ENCODE measurements around the gene SSMEM1. TPM values are rescaled to one million over a fixed set of nuclear protein-coding genes. Genes with fewer than 3 reads are reported as not detected.
A peak's percentile ranks its signal among the peaks of the same experiment; 100 is the strongest.

The SSMEM1 gene
- total and polyA plus RNA-seq, 9 of the 15 experiments (the other 6 are each of a cell fraction or from before 2014, with no cell fraction given): 0.10 to 0.28 (median 0.18) TPM; not detected in 4

DNA sequence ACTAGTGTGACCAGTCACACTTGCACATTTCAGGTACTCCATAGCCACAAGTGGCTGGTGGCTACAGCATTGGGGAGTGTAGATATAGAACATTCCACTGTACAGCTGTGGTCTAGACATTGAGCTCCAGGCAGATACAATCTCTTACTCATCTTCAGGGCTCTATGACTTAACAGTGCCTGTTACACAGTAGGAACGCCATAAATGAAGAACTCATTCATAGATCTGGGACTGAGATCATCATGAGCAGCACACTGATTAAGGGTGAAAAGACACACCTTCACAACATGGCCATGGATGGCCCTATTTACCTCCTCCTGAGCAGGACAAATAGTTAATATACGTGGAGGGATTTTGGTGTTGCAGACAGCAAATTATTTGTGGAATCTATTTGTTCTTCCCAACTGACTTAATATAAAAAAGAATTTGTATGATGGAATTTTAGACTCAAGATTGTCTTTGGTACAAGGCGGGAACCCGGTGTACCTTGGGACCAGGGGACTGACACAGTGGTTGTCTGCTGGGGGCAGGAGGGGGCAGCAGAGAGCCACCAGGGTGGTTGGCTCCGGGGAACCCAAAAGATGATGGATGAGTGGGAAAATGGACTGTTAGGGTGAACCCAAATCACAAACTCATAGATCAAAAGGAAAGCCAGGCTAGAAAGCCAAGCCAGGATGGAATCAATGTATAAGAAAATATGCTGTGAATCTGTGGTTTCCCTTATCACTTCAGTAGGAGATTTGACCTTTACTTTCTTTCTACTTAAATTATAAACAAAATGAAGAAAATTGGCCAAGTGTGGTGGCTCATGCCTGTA, 34.7 kb downstream of the SSMEM1 start (continued):
- TF ChIP-seq ELF2 (CRISPR knock-in tag; IDR thresholded peaks at IDR 0.05): no peak
- peak; percentile 81; the same call in 1 of the 2 replicates for TF ChIP-seq LCOR (CRISPR knock-in tag; IDR thresholded peaks at IDR 0.05)
- no peak for TF ChIP-seq RFX1 (IDR thresholded peaks at IDR 0.05)
- TF ChIP-seq ZNF57 (CRISPR knock-in tag; IDR thresholded peaks at IDR 0.05): no peak
- no peak for TF ChIP-seq ZNF444 (CRISPR knock-in tag; IDR thresholded peaks at IDR 0.05)
- TF ChIP-seq FOXP1 (CRISPR knock-in tag; IDR thresholded peaks at IDR 0.05): no peak
- no peak for TF ChIP-seq PURB (CRISPR knock-in tag; IDR thresholded peaks at IDR 0.05; ENCODE audit: low read depth)
- TF ChIP-seq NCOR1 (IDR thresholded peaks at IDR 0.05): peak; percentile 93
- TF ChIP-seq JUND (IDR thresholded peaks at IDR 0.05; ENCODE audit: borderline replicate concordance, low read depth, low read length): peak; percentile 92
- TF ChIP-seq JUND (tag; IDR thresholded peaks at IDR 0.05; ENCODE audit: borderline replicate concordance, low read depth, low read length): peak; percentile 94
- TF ChIP-seq FOXA3 (CRISPR knock-in tag; conservative IDR thresholded peaks at IDR 0.05 in 1 of 2, IDR thresholded peaks at IDR 0.05 in 1 of 2): no peak
- TF ChIP-seq BRD9 (IDR thresholded peaks at IDR 0.05; ENCODE audit: low read depth, partially characterized antibody): no peak
- TF ChIP-seq, protein P1, sequence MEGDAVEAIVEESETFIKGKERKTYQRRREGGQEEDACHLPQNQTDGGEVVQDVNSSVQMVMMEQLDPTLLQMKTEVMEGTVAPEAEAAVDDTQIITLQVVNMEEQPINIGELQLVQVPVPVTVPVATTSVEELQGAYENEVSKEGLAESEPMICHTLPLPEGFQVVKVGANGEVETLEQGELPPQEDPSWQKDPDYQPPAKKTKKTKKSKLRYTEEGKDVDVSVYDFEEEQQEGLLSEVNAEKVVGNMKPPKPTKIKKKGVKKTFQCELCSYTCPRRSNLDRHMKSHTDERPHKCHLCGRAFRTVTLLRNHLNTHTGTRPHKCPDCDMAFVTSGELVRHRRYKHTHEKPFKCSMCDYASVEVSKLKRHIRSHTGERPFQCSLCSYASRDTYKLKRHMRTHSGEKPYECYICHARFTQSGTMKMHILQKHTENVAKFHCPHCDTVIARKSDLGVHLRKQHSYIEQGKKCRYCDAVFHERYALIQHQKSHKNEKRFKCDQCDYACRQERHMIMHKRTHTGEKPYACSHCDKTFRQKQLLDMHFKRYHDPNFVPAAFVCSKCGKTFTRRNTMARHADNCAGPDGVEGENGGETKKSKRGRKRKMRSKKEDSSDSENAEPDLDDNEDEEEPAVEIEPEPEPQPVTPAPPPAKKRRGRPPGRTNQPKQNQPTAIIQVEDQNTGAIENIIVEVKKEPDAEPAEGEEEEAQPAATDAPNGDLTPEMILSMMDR (IDR thresholded peaks at IDR 0.05 in 2 of 3, conservative IDR thresholded peaks at IDR 0.05 in 1 of 3; ENCODE audit: insufficient read depth in 2 of 3, low read depth in 1 of 3, low read length in 3 of 3): peak; percentile 94 to 97 (median 96)
- TF ChIP-seq NONO (IDR thresholded peaks at IDR 0.05; ENCODE audit: low read depth in 2 of 2, low read length in 1 of 2): 0 out of 4 replicates have a peak, but pooled peaks of 1 of the 2 experiments have one; percentile 21
